CD4-positive, alpha-beta T cell treated with Interleukin-4 for 4 hours (primary cell): Measurements from ENCODE around the gene SCARF2.
A peak's percentile ranks its signal among the peaks of the same experiment; 100 is the strongest.
"Not testable (repeated sequence)": the region's sequence is repeated elsewhere in the genome, so short reads cannot be mapped to it uniquely, and the experiment has no call there.

Experiments
- DNase-seq: peaks from one replicate; pipeline ENCODE4 v3.0.0-alpha.2; 2020

The SCARF2 gene

DNA sequence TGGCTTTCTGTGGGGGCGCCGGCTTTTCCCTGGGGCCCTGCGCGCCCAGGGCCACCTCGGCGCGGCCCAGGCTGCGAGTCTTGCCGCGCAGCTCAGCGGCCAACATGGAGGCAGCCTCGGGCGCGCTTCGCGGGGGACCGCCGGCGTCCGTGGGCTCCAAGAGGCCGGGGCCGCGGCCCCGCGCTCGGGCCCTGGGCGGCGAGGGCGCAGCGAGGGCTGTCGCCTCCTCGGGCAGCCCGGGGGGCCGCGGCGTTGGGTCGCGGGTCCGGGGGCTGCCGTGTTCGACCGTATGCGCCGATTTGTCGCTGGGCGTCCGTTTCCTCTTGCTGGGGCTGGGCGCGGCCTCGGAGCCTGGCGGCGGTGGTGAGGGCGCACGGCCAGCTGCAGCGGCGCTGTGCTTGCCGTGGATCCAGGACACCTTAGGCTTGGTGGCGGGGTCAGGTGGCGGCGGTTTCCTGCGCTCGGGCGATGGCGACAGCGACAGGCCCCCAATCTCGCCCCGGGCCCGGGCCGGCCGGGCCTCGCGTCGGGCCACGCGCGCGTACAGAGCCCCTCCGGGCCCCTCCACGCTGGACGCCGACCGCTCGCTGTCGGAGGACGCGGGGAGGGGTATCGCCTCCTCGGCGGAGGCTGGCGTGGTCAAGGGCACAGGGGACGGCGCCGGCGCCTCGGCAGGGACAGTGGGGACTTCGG, 11.9 kb downstream of the SCARF2 start:
- no peak for DNase-seq

DNA sequence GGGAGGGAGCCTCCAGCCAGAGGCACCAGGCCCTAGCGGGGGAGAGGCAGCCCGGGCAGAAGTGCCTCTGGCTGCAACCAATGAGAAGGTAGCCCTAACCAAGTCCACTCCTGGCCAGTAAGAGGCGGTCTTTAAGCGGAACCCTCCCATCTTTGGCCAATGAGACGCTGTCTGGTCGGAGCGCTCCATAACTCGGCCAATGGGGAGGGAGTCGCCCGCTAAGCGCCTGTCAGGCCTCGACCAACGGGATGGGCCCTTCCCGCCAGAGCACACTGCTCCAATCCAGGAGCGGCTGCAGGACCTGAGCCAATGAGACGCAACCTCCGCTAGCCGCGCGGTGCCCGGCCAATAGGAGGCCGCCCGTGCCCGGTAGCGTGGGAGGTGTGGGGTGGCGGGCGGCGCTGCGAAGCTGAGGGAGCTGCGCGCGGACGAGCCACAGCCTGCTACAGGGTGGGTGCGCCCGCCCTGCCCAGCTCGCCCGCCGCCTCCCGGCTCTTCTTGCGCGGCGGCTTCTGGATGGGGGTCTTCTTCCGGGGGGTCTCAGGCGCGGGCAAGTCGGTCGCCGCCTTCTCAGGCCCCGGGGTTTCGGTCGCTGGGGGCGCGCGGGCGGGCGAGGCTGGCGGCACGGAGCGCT, 12.6 kb downstream of the SCARF2 start:
- no peak for DNase-seq

DNA sequence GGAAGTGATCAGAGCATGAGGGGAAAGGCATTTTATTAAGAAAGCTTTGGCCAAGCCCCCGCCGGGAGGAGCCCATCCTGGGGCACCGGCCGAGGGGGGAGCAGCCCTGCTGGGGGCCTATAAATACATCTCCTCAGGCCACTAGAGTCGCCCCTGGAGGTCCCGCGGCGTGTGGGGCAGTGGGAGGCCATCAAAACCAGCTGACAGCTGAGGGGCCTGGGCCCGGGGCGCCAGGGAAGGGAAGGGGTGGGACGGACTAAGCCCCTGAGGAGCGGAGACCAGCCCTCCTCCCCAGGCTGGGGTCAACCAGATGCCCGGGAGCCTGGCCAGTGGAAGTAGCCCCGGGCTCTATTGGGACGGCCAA, 13.1 kb downstream of the SCARF2 start:
- no peak for DNase-seq

DNA sequence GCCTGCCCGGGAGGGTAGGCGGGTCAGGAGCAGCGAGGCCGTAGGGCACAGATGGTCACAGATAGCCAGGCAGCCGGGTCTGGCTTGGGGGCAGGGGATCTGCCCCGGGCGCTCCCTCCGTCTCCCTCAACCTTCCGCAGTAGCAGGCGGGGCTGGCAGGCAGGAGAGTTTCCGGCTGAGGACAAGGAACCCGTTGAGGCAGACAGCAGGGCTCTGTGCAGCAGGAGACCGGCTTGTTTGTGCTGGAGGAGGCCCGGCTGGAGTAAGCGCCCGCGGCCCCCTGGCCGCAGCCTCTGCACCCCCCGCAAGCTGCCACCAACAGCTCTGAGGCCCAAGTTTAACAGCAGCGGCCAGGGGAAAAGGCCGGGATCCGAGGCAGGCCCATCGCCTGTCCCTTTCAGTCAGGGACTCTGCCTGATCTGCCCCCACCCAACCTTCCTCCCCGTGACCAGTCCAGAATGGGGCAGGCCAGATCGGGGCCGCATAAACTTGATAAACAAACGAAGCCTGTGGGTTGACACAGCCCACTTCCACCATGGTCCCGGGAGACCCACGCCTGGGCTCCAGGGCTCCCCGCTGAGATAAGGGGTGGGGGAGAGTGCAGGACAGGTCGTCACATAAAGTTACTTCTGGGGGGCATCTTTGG, 13.6 kb downstream of the SCARF2 start:
- no peak for DNase-seq

DNA sequence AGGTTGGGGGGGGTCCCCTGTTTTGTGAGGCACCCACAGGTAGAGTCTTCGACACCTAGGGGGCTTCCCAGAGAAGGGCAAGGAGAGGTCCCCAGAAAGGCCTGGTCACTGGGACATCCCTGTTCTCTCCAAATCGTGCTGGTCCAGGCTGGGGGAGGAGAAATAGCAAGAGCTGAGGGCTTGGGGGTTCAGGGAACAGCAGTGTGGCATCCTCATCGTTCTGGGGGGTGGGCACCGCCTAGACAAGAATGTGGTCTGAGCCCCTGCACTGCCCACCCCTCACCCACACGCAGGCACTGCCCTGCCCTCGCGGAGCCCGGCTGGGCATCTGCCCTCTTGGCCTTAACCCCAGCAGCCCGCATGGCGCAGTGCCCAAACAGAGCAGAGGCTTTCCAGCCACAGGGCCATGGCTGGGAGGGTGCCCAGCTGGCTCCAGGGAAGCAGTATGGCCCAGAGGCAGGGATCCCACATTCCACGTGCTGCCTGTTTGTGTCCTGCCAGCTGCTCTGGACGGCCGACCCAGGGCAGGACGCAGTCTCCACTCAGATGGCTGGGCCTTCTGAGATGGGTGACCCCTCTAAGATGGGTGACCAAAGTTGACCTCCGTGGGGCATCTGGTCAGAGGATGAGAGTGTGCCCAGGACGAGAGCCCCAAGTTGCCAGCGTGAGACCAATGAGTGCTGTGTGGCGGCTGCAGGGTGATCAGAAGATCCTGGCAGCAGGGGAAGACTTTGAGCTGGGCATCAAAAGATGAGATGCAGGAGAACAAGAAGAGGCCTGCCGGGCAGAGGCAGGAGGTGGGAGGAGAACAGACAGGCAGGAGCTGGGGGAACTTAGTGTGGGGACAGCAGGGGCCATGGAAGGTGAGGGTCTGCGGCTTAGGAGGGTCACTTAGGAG, 14.4 kb downstream of the SCARF2 start:
- no peak for DNase-seq

DNA sequence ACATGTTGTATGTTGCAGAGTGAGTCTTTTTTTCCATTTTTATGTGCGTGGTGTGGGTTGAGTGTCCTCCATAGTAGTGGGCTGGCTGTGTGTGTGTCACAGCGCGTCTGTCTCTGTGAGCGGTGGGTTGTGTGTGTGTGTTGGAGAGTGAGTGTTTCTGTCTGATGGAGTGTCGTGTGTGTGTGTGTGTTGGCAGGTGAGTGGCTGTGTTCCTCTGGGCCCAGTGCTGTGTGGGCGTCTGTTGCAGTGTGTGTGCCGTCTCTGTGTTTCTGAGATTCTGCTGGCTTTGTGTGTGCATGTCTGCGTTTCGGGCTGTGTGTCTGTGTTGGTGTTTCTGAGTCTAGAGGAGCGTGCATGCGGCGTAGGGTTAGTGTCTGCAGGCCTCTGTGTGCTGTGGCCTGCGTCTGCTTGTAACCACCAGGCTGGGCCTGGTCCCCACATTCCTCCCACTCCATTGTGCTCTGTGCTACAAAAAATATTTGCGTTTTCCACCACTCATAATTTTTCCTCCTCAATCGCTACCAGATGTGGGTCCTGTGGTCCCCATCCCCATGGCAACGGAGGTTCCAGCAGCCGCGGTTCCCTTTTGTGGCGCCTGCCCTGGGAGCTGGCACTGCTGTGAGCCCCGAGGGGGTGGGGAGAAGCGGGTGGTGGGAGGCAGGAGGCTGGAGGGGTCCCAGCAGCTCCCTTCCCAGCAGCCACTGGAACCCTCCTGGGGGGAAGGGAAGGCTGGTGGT, 15.2 kb downstream of the SCARF2 start:
- DNase-seq: no peak

DNA sequence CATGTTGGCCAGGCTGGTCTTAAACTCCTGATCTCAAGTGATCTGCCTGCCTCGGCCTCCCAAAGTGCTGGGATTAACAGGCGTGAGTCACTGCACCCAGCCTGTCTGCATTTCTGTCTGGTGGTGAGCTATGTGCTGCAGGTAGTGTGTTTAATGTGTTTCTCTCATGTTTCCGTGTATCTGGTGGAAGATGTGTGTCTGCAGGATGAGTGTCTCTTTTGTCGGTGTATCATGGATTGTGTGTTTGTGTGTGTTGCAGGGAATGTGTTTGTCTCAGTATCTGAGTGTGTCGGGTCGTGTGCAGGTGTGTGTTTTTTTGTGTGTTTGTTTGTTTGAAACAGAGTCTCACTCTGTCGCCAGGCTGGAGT, 16.1 kb downstream of the SCARF2 start:
- no peak for DNase-seq

DNA sequence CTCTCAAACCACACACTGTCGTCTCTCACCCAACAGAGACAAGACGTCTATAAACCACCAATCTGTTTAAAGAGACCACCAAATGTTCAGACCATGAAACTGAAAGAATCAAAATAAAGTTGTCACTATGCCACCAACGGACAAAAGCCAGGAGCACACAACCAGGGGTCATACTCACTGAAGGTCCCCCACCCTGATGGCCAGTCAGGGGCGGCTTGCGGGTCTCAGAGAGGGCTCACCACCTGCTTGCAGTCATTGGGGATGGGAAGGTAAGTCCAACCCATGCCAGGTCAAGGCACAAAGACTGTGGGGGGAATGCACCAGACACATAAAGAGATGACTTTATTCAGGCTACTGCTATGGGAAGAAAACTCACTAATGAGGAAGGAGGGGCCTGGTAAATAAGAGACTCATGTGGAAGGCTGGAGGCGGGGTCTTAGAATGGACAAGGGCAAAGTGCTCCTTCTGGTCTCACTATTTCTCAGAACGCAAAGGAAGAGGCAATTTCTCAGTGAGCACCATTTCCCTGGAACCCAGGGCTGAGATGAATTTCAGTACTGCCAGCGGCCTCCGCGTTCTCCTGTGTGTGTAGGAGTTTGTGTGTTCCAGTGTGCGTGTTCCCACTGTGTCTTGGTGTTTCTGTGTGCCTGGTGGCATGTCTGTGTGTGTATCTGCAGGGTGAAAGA, 17.3 kb downstream of the SCARF2 start:
- DNase-seq: no peak

DNA sequence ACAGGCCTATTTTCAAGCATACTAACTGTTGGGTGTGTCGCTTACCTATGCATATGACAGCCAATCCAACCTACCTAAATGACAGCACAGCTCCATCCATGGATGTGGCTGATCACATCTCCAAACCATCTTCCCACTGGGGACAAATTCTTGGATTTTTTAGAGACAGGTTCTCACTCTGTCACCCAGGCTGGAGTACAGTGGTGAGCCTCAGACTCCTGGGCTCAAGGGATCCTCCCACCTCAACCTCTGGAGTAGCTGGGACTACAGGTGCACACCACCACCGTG, 18.0 kb downstream of the SCARF2 start:
- DNase-seq: no peak

DNA sequence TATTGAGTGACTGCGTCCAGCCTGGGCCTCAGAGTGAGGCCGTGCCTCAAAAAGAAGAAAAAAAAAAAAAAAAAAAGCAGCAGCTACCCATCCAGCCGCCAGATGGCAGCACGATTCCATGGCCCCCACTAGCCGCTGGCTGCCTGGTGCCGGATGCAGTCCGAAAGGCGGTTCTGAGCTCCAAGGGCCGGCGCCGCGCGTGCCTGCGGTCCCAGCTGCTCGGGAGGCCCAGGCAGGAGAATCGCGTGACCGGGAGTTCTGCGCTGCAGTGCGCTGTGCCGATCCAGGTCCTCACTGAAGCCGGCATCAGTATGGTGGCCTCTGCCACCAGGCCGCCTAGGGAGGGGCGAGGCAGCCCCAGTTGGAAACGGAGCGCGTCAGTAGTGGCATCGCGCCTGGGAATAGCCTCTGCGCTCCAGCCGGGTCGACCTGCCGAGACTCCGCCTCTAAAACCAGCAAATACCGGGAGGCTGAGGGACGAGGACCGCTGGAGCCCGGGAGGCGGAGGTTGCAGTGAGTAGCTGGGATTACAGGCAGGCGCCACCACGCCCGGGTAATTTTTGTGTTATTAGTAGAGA, 19.3 kb downstream of the SCARF2 start:
- DNase-seq: peak; percentile 65

DNA sequence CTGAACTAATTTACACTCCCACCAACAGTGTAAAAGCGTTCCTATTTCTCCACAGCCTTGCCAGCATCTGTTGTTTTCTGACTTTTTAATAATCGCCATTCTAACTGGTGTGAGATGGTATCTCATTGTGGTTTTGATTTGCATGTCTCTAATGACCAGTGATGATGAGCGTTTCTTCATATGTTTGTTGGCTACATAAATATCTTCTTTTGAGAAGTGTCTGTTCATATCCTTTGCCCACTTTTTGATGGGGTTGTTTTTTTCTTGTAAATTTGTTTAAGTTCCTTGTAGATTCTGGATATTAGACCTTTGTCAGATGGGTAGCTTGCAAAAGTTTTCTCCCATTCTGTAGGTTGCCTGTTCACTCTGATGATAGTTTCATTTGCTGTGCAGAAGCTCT, 21.9 kb downstream of the SCARF2 start:
- not testable (repeated sequence) for DNase-seq

DNA sequence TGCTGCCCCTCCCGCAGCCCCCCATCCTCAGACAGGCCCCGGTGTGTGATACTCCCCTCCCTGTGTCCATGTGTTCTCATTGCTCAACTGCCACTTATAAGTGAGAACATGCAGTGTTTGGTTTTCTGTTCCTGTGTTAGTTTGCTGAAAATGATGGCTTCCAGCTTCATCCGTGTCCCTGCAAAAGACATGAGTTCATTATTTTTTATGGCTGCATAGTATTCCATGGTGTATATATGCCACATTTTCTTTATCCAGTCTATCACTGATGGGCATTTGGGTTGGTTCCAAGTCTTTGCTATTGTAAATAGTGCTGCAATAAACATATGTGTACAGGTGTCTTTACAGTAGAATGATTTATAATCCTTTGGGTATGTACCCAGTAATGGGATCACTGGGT, 22.4 kb downstream of the SCARF2 start:
- not testable (repeated sequence) for DNase-seq

DNA sequence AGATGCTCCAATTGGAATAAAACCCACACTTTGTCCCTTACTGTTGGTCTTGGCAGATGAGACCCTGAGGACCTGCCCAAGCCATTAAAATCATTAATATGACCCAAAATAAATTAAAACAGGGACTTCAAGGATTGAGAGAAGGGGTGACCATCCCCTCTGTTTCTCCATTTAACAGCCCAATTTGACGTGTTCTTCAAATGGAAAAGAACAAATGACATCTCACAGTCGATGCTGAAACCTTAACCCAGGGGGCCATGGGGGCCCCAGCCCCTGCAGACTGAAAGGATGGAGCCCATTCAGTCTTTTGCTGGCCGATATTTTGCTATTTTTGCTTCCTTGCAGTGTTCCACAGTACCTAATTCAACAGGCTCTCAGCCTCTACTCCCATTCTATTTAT, 23.2 kb downstream of the SCARF2 start:
- no peak for DNase-seq

DNA sequence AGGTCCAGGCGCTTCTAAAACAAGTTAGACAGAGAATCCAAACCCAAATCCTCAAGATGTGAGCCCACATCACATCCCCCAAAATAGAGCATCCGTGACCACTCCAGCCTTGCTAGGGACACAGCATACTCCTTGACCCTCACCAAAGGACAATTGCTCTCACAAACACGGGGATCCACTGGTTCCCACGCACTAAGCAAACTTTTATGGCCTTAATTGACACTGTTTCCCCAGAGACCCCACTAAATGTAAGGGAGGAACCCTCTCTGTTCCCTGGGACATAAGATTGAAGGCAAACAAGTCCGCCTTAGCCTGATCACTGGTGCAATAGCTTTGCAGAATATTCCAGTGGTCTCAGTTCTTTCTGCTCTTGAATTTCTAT, 23.6 kb downstream of the SCARF2 start:
- DNase-seq: no peak

DNA sequence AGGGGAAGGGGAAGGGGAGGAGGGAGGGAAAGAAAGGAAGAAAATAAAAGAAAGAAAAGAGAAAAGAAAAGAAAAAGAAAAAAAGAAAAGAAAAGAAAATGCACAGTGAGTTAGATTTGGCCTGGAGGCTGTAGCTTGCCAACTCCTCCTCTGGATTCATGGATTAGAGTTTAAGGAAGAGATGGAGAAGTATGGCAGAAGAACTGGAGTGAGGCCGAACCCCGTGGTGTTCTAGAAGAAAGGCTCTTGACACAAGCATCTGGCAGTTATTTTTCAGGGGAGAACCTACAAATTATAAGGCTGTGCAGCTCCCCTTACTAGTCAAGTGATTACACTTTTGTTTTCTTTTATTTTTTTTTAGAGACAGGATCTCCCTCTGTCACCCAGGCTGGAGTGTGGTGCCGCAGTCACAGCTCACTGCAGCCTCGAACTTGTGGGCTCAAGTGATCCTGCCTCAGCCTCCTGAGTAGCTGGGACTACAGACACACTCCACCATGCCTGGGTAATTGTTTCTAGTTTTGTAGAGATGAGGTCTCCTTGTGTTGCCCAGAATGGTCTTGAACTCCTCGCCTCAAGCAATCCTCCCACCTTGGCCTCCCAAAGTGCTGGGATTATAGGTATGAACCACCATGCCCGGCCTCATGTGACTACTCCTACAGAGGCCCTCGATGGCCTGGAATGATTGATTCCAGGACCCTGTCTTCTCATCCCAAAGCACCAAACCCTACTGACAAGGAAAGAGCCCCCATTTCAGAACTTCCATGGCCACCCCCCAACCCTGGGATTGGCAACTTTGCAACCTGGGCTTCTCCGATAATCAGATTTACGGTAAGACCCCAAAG, 24.2 kb downstream of the SCARF2 start:
- no peak for DNase-seq

DNA sequence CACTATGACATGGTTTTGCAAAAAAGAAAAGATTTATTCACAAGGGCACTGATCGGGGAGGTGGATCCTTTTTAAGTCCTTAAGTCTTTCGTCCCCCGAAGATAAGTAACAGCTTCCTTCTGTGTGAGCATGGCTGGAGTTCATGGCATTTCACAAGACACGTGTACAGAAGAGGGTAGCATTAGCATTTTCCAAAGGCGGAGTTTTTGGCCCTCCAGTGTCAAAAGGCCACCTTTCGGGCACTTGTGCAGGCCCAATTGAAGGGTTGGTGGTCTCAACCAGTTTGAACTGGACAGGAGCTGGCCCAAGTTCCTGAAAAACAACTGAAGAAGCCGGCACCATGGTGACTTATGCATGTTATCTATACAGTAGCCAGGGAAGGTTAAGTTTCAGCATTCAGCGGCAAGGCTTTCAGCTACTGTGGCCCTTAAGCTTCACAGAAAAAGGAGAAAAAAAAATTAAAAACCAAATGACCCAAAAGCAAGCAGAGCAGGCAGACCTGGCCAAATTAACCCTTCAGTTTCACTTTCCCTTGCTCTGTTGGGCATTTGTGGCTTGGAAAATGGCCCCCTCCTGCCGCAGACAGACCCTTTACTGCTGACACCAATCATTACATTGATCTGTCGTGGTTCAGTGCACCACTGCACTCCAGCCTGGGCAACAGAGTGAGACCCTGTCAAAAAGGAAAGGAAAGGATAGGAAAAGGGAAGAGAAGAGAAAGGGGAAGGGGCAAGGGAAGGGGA, 25.0 kb downstream of the SCARF2 start:
- no peak for DNase-seq

DNA sequence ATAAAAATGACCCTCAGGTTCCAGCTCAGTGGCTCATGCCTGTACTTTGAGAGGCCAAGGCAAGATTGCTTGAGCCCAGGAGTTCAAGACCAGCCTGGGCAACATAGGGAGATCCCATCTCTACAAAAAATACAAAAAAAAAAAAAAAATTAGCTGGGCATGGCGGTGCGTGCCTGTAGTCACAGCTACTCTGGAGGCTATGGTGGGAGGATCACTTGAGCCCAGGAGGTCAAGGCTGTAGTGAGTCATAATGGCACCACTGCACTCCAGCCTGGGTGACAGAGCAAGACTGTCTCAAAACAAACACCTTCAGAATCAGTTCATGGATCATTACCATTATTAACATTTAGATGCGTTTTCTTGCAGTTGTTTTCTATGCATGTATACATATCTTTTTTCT, 28.2 kb downstream of the SCARF2 start:
- DNase-seq: not testable (repeated sequence)

DNA sequence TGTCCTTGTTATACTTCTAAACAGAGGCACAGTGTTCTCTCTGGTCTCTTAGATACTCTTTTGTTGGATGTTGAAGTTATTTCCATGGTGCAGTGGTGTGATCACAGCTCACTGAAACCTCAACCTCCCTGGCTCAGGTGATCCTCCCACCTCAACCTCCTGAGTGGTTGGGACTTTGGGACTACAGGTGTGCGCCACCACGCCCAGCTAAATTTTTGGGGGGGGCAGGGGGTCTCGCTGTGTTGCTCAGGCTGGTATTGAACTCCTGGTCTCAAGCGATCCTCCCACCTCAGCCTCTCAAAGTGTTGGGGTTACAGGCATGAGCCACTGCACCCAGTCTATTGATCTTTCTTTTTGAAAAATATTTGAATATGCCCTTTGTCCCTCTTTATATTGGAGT, 28.7 kb downstream of the SCARF2 start:
- no peak for DNase-seq

DNA sequence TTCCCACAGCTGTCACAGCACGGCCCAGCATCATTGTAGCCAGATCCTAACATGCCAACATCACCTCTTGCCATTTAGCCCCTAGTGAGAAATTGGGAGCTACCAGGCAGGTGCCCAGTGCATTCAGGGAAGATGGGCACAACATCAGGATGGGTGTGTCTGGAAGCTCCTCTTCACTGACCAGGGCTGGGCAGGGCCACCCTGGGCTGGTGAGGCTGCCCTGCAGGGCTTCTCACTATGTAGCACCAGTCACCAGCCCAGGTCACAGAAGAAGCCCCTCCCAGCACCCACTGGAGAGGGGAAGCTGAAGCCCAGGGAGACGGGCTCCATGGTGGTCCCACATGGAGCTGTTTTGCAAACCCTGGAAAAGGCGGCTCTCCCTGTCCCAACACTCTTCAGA, 29.8 kb downstream of the SCARF2 start:
- DNase-seq: no peak

DNA sequence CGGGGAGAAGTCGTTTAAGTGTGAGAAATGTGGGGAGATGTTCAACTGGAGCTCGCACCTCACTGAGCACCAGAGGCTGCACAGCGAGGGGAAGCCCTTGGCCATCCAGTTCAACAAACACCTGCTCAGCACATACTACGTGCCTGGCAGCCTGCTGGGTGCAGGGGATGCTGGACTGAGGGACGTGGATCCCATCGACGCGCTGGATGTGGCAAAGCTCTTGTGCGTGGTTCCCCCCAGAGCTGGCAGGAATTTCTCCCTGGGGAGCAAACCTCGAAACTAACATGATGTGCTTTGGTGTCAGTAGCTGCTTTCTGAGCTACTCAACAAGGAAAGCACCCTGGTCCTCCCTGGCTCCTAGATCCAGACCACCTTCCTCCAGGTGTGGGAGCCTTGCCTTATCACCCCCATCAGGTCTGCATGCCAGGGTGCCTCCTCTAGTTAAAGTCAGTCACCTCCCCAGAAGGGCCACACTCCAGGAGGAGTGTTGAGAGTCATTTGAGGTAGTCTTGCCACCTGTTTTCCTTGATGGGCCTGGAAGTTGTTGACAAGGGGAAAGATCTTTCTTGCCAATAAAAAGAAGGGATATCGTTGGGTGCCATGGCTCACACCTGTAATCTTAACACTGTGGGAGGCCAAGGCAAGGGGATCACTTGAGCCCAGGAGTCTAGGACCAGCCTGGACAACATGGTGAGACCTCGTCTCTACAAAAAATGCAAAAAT, 30.8 kb downstream of the SCARF2 start:
- no peak for DNase-seq
